Activated CD4-positive, alpha-beta T cell treated with anti-CD3 and anti-CD28 coated beads, Interleukin-2, amount 10 ng/mL, durations not matched to agents 7 days and 5 days (primary cell): ENCODE results near the gene LHFPL2. TPM values are rescaled to one million over a fixed set of nuclear protein-coding genes. Genes with fewer than 3 reads are reported as not detected.

Source experiments
- CTCF ChIA-PET: fragments of 350-600 bp; sonication (Branson Sonifier 250); formaldehyde crosslinking; loops from one replicate; lab custom pipeline; 2021; ENCODE audit warnings: antibody characterized with exemption; lab: Charles Lee
- POLR2A ChIA-PET: fragments of 350-600 bp; sonication (Branson Sonifier 250); formaldehyde crosslinking; loops from one replicate; lab custom pipeline; 2021; ENCODE audit warnings: antibody characterized with exemption; lab: Charles Lee
- DNase-seq: peaks from one replicate; pipeline ENCODE4 v3.0.0-alpha.2; 2020
- H3K27ac Mint-ChIP-seq: one replicate; pipeline ENCODE4 v1.8.0; 2021; ENCODE audit warnings: mild to moderate bottlenecking, moderate library complexity, mixed read lengths
- H3K27me3 Mint-ChIP-seq: one replicate; pipeline ENCODE4 v1.8.0; 2021; ENCODE audit warnings: mixed read lengths
- H3K36me3 Mint-ChIP-seq: one replicate; pipeline ENCODE4 v1.8.0; 2021; ENCODE audit warnings: low read depth, mixed read lengths
- H3K4me1 Mint-ChIP-seq: one replicate; pipeline ENCODE4 v1.8.0; 2021; ENCODE audit warnings: mixed read lengths
- H3K4me3 Mint-ChIP-seq: one replicate; pipeline ENCODE4 v1.8.0; 2021; ENCODE audit warnings: mild to moderate bottlenecking, moderate library complexity, mixed read lengths
- H3K9me3 Mint-ChIP-seq: one replicate; pipeline ENCODE4 v1.8.0; 2021; ENCODE audit warnings: mixed read lengths
- total RNA-seq, 2 experiments: library from RNA; stranded (reverse); gene quantifications; one replicate each; pipeline ENCODE4 v1.2.3, GENCODE V29; 2021

Gene LHFPL2
- total RNA-seq, 2 experiments from 2014 or later: 0.15 to 0.37 TPM

DNA sequence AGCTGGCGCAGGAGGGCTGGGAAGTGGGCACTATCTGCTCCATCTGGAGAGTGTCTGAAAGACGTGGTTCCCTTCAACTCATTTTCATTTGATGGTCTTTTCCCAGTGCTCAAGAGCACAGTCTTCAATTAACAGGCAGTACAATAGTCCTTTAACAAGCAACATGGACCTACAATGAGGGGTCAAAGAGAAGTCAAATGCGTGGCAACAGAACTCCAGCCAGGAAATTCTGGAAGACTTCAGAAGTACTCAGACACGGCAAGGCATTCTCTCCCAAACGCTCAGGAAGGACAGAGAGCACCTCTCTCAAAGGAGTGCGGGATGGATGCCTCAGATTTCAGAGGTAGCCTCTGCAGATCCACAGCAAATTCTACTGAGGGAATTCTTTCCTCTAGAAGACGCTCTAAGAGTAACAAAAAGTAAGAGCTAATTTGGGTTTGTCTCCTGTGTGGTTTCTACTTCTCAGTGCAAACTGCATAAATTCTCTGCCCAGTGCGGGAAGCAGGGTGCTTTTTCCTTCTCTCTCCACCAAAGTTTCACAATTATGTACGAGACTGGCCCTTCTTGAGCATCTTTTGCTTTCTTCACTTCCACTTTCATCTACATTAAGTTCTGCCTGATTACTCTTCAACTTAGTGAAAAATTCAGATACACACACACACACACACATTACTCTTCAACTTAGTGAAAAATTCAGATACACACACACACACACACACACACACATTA is 56.4 kb downstream of the LHFPL2 start:
- DNase-seq: no peak
- ChIA-PET POLR2A (no interaction called here), CTCF (no interaction called here)
- Mint-ChIP-seq H3K9me3 (no peaks in the 10 kb centered on the region), H3K36me3 (no peaks in the 10 kb centered on the region), H3K4me1 (peaks cover 2% of the 10 kb centered on the region), H3K27me3 (peaks cover 13% of the 10 kb centered on the region), H3K4me3 (no peak overlapping the region), H3K27ac (no peak overlapping the region)

DNA sequence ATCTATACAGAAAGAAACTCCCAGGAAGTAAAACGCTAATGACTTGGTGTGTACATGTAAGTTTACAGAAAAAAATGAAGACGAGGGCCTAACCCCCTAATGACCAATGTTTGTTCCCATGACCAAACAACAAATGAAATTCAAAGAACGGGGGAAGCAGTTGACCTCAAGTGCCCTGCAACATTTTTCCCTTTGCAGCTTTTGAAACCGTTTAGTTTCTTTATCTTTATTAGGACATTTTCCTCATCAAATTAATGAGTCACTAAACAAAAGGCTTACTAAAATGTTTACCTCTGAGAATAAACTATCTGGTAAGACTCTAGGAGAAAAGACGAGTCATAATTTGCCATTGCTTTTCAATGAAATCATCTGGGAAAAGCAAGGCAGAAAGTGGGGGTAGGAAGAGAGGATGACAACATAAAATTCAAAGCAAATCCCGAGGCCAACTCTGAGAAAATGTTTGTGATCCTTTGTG is 57.4 kb downstream of the LHFPL2 start:
- peaks cover 2% of the 10 kb centered on the region for H3K4me1 Mint-ChIP-seq
- no peak overlapping the region for H3K27ac Mint-ChIP-seq
- H3K9me3 Mint-ChIP-seq: peaks cover 2% of the 10 kb centered on the region
- peaks cover 9% of the 10 kb centered on the region for H3K27me3 Mint-ChIP-seq
- POLR2A ChIA-PET: no interaction called here
- CTCF ChIA-PET: no interaction called here
- no peak for DNase-seq
- H3K4me3 Mint-ChIP-seq: no peak overlapping the region
- no peaks in the 10 kb centered on the region for H3K36me3 Mint-ChIP-seq

- H3K27me3 Mint-ChIP-seq: peaks cover 9% of the 10 kb centered on the region
- H3K4me3 Mint-ChIP-seq: no peak overlapping the region
- H3K36me3 Mint-ChIP-seq: no peaks in the 10 kb centered on the region
- no peak overlapping the region for H3K27ac Mint-ChIP-seq
- ChIA-PET POLR2A (no interaction called here), CTCF (interaction anchor here (1.1 kb wide), 1 partner anchor 26 kb away, joined by 3 read pairs; no protein-coding TSS in a partner anchor)
- peaks cover 2% of the 10 kb centered on the region for H3K4me1 Mint-ChIP-seq
- H3K9me3 Mint-ChIP-seq: peaks cover 7% of the 10 kb centered on the region
- DNase-seq: no peak
Observed at GRCh38 chr5:78589923-78590322, 58.6 kb downstream of the LHFPL2 start.

GRCh38 chr5:78588507-78588906 is 60.1 kb downstream of the LHFPL2 start:
- H3K4me1 Mint-ChIP-seq: peaks cover 2% of the 10 kb centered on the region
- no peaks in the 10 kb centered on the region for H3K36me3 Mint-ChIP-seq
- ChIA-PET CTCF (no interaction called here), POLR2A (no interaction called here)
- H3K9me3 Mint-ChIP-seq: peaks cover 7% of the 10 kb centered on the region
- H3K4me3 Mint-ChIP-seq: no peak overlapping the region
- H3K27ac Mint-ChIP-seq: no peak overlapping the region
- peaks cover 5% of the 10 kb centered on the region for H3K27me3 Mint-ChIP-seq
- DNase-seq: no peak

GRCh38 chr5:78587775-78588291 is 60.7 kb downstream of the LHFPL2 start:
- H3K4me1 Mint-ChIP-seq: peaks cover 2% of the 10 kb centered on the region

GRCh38 chr5:78587081-78587774 is 61.3 kb downstream of the LHFPL2 start:
- CTCF ChIA-PET: interaction anchor here (0.6 kb wide), 1 partner anchor 1815 kb away, joined by 3 read pairs; no protein-coding TSS in a partner anchor
- Mint-ChIP-seq H3K27ac (no peak overlapping the region), H3K4me1 (no peaks in the 10 kb centered on the region), H3K27me3 (peaks cover 5% of the 10 kb centered on the region), H3K36me3 (no peaks in the 10 kb centered on the region), H3K4me3 (no peak overlapping the region), H3K9me3 (peaks cover 7% of the 10 kb centered on the region)
- no peak for DNase-seq
- POLR2A ChIA-PET: no interaction called here

More at GRCh38 chr5:78587775-78588291, 60.7 kb downstream of the LHFPL2 start:
- Mint-ChIP-seq H3K27ac (no peak overlapping the region), H3K36me3 (no peaks in the 10 kb centered on the region), H3K9me3 (peaks cover 7% of the 10 kb centered on the region), H3K27me3 (peaks cover 5% of the 10 kb centered on the region), H3K4me3 (no peak overlapping the region)
- no peak for DNase-seq
- CTCF ChIA-PET: interaction anchor here (0.6 kb wide), 1 partner anchor 1814 kb away, joined by 3 read pairs; no protein-coding TSS in a partner anchor
- POLR2A ChIA-PET: interaction anchor here (0.6 kb wide), 1 partner anchor 169 kb away, joined by 4 read pairs; no protein-coding TSS in a partner anchor

GRCh38 chr5:78586251-78586650 is 62.3 kb downstream of the LHFPL2 start:
- Mint-ChIP-seq H3K4me3 (no peak overlapping the region), H3K27ac (no peak overlapping the region), H3K4me1 (no peaks in the 10 kb centered on the region), H3K27me3 (no peaks in the 10 kb centered on the region), H3K9me3 (peaks cover 7% of the 10 kb centered on the region), H3K36me3 (no peaks in the 10 kb centered on the region)
- DNase-seq: no peak
- CTCF ChIA-PET: no interaction called here
- POLR2A ChIA-PET: no interaction called here

DNA sequence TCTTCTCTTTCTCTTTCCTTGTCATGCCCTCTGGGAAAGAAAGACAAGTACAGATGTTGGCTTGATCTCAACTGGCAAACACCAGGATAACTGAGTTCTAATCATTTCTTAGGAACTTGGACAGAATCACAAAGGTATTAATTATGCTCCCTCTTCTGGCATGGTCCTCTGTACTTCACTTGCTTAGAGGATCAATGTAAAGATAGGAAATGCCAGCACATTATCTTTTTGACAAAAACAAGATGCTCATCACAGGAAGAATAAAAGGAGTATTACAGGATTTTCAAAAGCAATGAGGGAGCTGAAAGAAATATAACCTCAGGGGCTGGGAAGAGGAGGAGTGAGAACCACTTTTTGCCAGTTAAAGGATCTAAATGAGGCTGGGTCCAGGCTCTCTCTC is 70.6 kb downstream of the LHFPL2 start:
- CTCF ChIA-PET: no interaction called here
- peaks cover 9% of the 10 kb centered on the region for H3K27me3 Mint-ChIP-seq

DNA sequence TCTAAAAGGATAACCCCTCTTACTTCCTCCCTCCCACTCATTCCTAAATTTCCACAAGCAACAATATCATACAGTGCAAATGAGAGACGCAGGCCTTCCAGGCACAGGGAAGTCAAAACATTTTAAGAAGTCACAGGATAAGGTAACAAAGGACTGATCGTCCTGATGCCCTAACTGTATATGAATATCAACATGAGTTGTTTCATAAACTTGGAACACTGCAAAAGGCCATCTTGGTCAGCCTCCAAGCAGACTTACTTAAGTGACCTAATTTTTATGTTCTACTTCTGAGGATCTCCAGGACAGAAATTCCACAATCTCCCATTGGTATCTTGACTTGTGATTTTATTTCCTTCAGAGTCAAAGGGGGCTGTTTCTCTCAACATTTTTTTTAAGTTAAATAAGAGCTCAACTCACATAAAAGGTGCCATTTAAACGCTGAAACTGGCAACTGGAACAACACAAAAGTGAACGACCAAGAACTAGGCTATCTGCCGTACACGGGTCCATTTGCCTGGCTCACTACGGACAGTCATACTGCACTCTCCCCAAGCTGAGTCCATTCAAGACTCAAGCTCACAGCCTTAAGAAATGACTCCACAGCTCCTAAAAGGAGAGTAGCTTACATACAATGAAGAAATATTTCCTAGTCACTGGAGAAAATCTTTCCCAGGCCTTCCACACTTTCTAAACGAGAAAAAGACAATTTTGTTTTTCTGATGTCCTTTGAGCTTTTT is 71.3 kb downstream of the LHFPL2 start:
- Mint-ChIP-seq H3K27ac (no peak overlapping the region), H3K4me3 (no peak overlapping the region), H3K27me3 (peaks cover 9% of the 10 kb centered on the region), H3K4me1 (no peaks in the 10 kb centered on the region), H3K36me3 (no peaks in the 10 kb centered on the region), H3K9me3 (no peaks in the 10 kb centered on the region)
- CTCF ChIA-PET: no interaction called here
- POLR2A ChIA-PET: no interaction called here
- DNase-seq: no peak

More for the DNA sequence above, 70.6 kb downstream of the LHFPL2 start:
- DNase-seq: no peak
- no peaks in the 10 kb centered on the region for H3K36me3 Mint-ChIP-seq
- H3K4me1 Mint-ChIP-seq: no peaks in the 10 kb centered on the region
- H3K4me3 Mint-ChIP-seq: no peak overlapping the region
- no peaks in the 10 kb centered on the region for H3K9me3 Mint-ChIP-seq
- H3K27ac Mint-ChIP-seq: no peak overlapping the region
- POLR2A ChIA-PET: no interaction called here

GRCh38 chr5:78576376-78576775 is 72.2 kb downstream of the LHFPL2 start:
- H3K4me1 Mint-ChIP-seq: no peaks in the 10 kb centered on the region
- ChIA-PET POLR2A (no interaction called here), CTCF (interaction anchor here (0.6 kb wide), 1 partner anchor 242 kb away, joined by 3 read pairs; no protein-coding TSS in a partner anchor)
- no peak for DNase-seq
- no peaks in the 10 kb centered on the region for H3K9me3 Mint-ChIP-seq
- H3K27me3 Mint-ChIP-seq: peaks cover 9% of the 10 kb centered on the region
- H3K4me3 Mint-ChIP-seq: no peak overlapping the region
- no peaks in the 10 kb centered on the region for H3K36me3 Mint-ChIP-seq
- no peak overlapping the region for H3K27ac Mint-ChIP-seq

GRCh38 chr5:78574731-78575161 is 73.8 kb downstream of the LHFPL2 start:
- no peak for DNase-seq
- no peaks in the 10 kb centered on the region for H3K36me3 Mint-ChIP-seq
- peaks cover 9% of the 10 kb centered on the region for H3K27me3 Mint-ChIP-seq
- POLR2A ChIA-PET: no interaction called here
- H3K4me1 Mint-ChIP-seq: no peaks in the 10 kb centered on the region
- CTCF ChIA-PET: interaction anchor here (1.6 kb wide), 1 partner anchor 10 kb away, joined by 4 read pairs; no protein-coding TSS in a partner anchor
- no peak overlapping the region for H3K4me3 Mint-ChIP-seq
- H3K9me3 Mint-ChIP-seq: no peaks in the 10 kb centered on the region
- no peak overlapping the region for H3K27ac Mint-ChIP-seq

- Mint-ChIP-seq H3K9me3 (no peaks in the 10 kb centered on the region), H3K27ac (no peak overlapping the region), H3K4me3 (no peak overlapping the region), H3K4me1 (no peaks in the 10 kb centered on the region), H3K36me3 (no peaks in the 10 kb centered on the region), H3K27me3 (peaks cover 9% of the 10 kb centered on the region)
- CTCF ChIA-PET: interaction anchor here (1.6 kb wide), 1 partner anchor 10 kb away, joined by 4 read pairs; no protein-coding TSS in a partner anchor
- DNase-seq: no peak
- POLR2A ChIA-PET: no interaction called here
Observed at GRCh38 chr5:78574131-78574673, 74.4 kb downstream of the LHFPL2 start.
